Smooth muscle cell (in vitro differentiated cells): ENCODE data around the gene MYO5C. TPM values are rescaled to one million over a fixed set of nuclear protein-coding genes. Genes with fewer than 3 reads are reported as not detected.

ENCODE experiments used
- DNase-seq: peaks from one replicate; lab custom pipeline; 2025; ENCODE audit not compliant: unreplicated experiment; lab: John Stamatoyannopoulos, UW
- H2AFZ ChIP-seq: fragments of 200-600 bp; sonication (generic); 2 replicates; pipeline ENCODE4 v1.6.0; 2016; ENCODE audit warnings: antibody characterized with exemption, low read depth, mild to moderate bottlenecking
- H3F3A ChIP-seq: fragments of 200-600 bp; sonication (generic); 2 replicates; pipeline ENCODE4 v1.6.0; 2017; ENCODE audit warnings: antibody characterized with exemption, low read depth
- H3K27ac ChIP-seq: fragments of 200-600 bp; sonication (generic); 2 replicates; pipeline ENCODE4 v1.5.1; 2016; ENCODE audit warnings: low read depth, mild to moderate bottlenecking
- H3K27me3 ChIP-seq: fragments of 200-600 bp; sonication (generic); 2 replicates; pipeline ENCODE4 v1.6.1; 2016; ENCODE audit warnings: low read depth, mild to moderate bottlenecking
- H3K36me3 ChIP-seq: fragments of 200-600 bp; sonication (generic); 2 replicates; pipeline ENCODE4 v1.5.1; 2016; ENCODE audit warnings: low read depth
- H3K4me1 ChIP-seq: fragments of 200-600 bp; sonication (generic); 2 replicates; pipeline ENCODE4 v1.5.1; 2016; ENCODE audit warnings: low read depth
- H3K4me2 ChIP-seq: fragments of 200-600 bp; sonication (generic); 2 replicates; pipeline ENCODE4 v1.6.0; 2016; ENCODE audit warnings: mild to moderate bottlenecking
- H3K4me3 ChIP-seq: fragments of 200-600 bp; sonication (generic); 2 replicates; pipeline ENCODE4 v1.5.1; 2016; ENCODE audit warnings: mild to moderate bottlenecking
- H3K79me2 ChIP-seq: fragments of 200-600 bp; sonication (generic); 2 replicates; pipeline ENCODE4 v1.6.0; 2016; ENCODE audit warnings: low read depth, mild to moderate bottlenecking
- H3K9ac ChIP-seq: fragments of 200-600 bp; sonication (generic); 2 replicates; pipeline ENCODE4 v1.6.0; 2016; ENCODE audit warnings: low read depth
- H3K9me3 ChIP-seq: fragments of 200-600 bp; sonication (generic); replicated peaks from 2 replicates; pipeline ENCODE4 v1.5.1; 2016; ENCODE audit warnings: low read depth
- H4K20me1 ChIP-seq: fragments of 200-600 bp; sonication (generic); 2 replicates; pipeline ENCODE4 v1.6.0; 2016; ENCODE audit warnings: low read depth
- WGBS: methylation state at CpG from one replicate; pipeline ENCODE4 v1.1.7; 2016; ENCODE audit warnings: low lambda C conversion rate; 5-methylcytosine and 5-hydroxymethylcytosine counted together
- polyA plus RNA-seq: library from polyadenylated mRNA; unstranded; fragments of >200 nt; fragmentation: Nextera tagmentation; extraction: Ambion mirVana; gene quantifications from 2 replicates; pipeline ENCODE4 v1.2.1, GENCODE V29; 2016
- total RNA-seq: library from RNA; depleted of rRNA; stranded (reverse); fragments of >200 nt; gene quantifications from 2 replicates; pipeline ENCODE4 v1.2.3, GENCODE V29; 2014
- TF ChIP-seq, protein P1 (sequence below): fragments of 200-600 bp; sonication (generic); IDR thresholded peaks from 2 replicates; pipeline ENCODE4 v1.5.1; 2017; ENCODE audit warnings: borderline replicate concordance, mild to moderate bottlenecking, antibody characterized with exemption; ENCODE audit not compliant: insufficient read depth, poor library complexity, severe bottlenecking

Gene MYO5C
- total and polyA plus RNA-seq, 2 experiments from 2014 or later, result 0.26 to 1.5 TPM

DNA sequence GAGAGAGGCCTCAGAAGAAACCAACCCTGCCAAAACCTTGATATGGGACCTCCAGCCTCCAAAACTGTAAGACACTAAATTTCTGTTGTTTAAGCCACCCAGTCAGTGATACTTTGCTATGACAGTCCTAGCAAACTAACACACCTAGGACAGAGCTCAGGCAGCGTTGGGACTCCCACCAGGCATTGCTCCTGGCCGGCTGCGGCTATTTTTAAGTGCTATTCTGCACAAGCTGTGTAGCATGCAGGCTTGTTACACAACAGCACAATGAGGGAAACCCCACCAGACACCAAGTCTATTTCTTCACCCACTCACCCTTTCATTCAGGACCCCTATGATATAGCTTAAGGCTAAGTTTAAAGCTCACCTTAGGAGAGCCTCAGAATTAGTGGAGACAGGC, 57.5 kb downstream of the MYO5C start:
- 100% methylated on average over 3 of the region's 3 CpGs for WGBS
- H4K20me1 ChIP-seq, result no peaks in the 10 kb centered on the region
- H3K4me1 ChIP-seq, result no peaks in the 10 kb centered on the region
- DNase-seq, result no peak
- no peak overlapping the region for H2AFZ ChIP-seq
- no peaks in the 10 kb centered on the region for H3K9me3 ChIP-seq
- TF ChIP-seq, protein P1, sequence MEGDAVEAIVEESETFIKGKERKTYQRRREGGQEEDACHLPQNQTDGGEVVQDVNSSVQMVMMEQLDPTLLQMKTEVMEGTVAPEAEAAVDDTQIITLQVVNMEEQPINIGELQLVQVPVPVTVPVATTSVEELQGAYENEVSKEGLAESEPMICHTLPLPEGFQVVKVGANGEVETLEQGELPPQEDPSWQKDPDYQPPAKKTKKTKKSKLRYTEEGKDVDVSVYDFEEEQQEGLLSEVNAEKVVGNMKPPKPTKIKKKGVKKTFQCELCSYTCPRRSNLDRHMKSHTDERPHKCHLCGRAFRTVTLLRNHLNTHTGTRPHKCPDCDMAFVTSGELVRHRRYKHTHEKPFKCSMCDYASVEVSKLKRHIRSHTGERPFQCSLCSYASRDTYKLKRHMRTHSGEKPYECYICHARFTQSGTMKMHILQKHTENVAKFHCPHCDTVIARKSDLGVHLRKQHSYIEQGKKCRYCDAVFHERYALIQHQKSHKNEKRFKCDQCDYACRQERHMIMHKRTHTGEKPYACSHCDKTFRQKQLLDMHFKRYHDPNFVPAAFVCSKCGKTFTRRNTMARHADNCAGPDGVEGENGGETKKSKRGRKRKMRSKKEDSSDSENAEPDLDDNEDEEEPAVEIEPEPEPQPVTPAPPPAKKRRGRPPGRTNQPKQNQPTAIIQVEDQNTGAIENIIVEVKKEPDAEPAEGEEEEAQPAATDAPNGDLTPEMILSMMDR, result no peak
- H3K27me3 ChIP-seq, result no peaks in the 10 kb centered on the region
- H3K9ac ChIP-seq, result no peak overlapping the region
- H3K27ac ChIP-seq, result no peak overlapping the region
- no peaks in the 10 kb centered on the region for H3K79me2 ChIP-seq
- H3F3A ChIP-seq, result no peaks in the 10 kb centered on the region
- H3K36me3 ChIP-seq, result no peaks in the 10 kb centered on the region
- H3K4me2 ChIP-seq, result no peak overlapping the region
- no peak overlapping the region for H3K4me3 ChIP-seq

DNA sequence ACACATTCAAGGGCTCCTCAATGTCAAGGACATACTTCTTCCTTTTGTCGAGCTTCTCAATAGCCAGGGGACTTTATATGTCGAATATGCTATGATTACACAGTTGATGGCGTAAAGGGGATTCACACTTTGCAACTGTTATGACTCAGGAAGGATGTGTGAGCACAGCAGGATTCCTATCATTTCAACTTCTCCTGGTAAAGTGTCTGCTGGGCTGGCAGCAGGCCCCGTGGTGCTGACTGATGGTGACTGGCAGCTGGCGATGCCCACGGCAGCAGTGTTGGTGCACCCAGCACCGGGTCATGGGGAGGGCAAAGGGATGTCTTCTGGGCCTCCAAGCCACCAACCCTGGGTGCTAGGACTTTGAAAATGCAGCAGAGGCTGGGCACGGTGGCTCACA, 59.6 kb downstream of the MYO5C start:
- Histone ChIP-seq H2AFZ (no peak overlapping the region), H4K20me1 (no peaks in the 10 kb centered on the region), H3K79me2 (no peaks in the 10 kb centered on the region), H3K4me3 (no peak overlapping the region), H3K9ac (no peak overlapping the region), H3K4me1 (peaks cover 5% of the 10 kb centered on the region), H3K27ac (no peak overlapping the region), H3K4me2 (no peak overlapping the region), H3K9me3 (no peaks in the 10 kb centered on the region), H3F3A (peaks cover 5% of the 10 kb centered on the region), H3K36me3 (no peaks in the 10 kb centered on the region), H3K27me3 (no peaks in the 10 kb centered on the region)
- TF ChIP-seq, protein P1, result no peak
- WGBS, result 86% methylated on average over 8 of the region's 8 CpGs
- DNase-seq, result no peak

DNA sequence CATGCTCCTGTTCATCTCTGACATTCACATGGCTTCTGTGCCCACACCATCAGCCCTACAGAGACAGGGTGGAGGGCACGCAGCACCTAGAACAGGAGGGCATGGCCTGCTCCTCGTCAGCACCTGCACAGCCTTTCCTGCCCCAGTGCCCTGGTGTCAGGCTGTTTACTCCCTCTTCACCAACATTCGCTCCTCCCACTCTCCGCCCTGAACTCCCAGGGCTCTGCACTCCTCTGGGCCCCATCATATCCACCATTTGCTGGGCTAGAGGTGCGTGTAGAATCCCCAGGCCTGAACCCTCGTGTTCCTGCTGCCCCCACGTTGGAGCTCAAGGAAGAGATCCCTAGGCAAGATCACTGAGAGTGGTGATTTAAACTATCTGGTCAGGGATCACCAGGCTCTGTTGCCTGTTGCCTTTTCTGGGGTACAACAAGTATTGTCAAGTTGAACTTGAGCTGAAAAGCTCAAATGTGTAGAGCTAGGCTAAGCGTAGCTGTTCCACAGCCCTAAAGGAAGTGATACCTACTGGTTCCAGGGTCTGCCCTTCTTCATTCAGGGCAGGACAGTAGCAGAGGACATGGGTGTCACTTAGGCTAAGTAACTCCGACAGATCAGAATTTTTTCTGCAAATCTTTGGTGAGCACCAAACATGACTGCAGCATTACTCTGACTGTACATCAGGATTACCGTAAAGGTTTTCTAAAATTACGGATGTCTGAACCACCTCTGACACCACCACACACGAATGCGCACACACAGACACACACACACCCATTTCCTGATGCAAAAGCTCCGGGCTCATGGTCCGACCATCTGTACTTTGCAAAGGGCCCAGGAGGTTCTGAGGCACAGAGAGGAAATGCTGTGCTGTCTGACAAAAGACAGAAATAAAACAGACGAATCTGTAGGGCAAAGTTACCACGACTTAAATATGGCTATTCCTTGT, 60.7 kb downstream of the MYO5C start:
- Histone ChIP-seq H4K20me1 (no peaks in the 10 kb centered on the region), H3K9ac (no peak overlapping the region), H3K4me3 (no peak overlapping the region), H3K79me2 (no peaks in the 10 kb centered on the region), H3K4me1 (peaks cover 5% of the 10 kb centered on the region), H3K27ac (no peak overlapping the region), H3K27me3 (no peaks in the 10 kb centered on the region), H3K4me2 (no peak overlapping the region), H3K9me3 (no peaks in the 10 kb centered on the region), H3F3A (peaks cover 5% of the 10 kb centered on the region), H2AFZ (no peak overlapping the region), H3K36me3 (no peaks in the 10 kb centered on the region)
- TF ChIP-seq, protein P1, result no peak
- 60% methylated on average over 17 of the region's 17 CpGs for WGBS
- DNase-seq, result no peak
